Astrocyte of the spinal cord (primary cell): ENCODE results near the gene CD300A.

ENCODE experiments used
- DNase-seq: peaks from one replicate; pipeline ENCODE4 v3.0.0; 2011; ENCODE audit warnings: low read depth, low spot score
- H3K4me3 ChIP-seq: 2 replicates; pipeline ENCODE4 v1.5.1; 2011; ENCODE audit warnings: low read depth, mild to moderate bottlenecking, low read length, moderate library complexity
- CTCF ChIP-seq: IDR thresholded peaks from 2 replicates; pipeline ENCODE4 v1.5.1; 2012; ENCODE audit warnings: low read depth, mild to moderate bottlenecking, low read length, inconsistent platforms
- in situ Hi-C: cut with HindIII; loops from 2 replicates; pipeline ENCODE4 v1.10.0; 2017; ENCODE audit warnings: low sequenced_read_pairs

The CD300A gene

GRCh38 chr17:74467221-74467951 lies 952 bp downstream of the CD300A start:
- DNase-seq, result no peak
- no peak overlapping the region for H3K4me3 ChIP-seq
- in situ Hi-C loops, result no loop called here
- no peak for TF ChIP-seq CTCF

GRCh38 chr17:74471341-74471740 lies 4.9 kb downstream of the CD300A start:
- in situ Hi-C loops, result no loop called here
- TF ChIP-seq CTCF, result no peak

GRCh38 chr17:74472890-74473289 lies 6.5 kb downstream of the CD300A start:
- no peak for TF ChIP-seq CTCF
- in situ Hi-C loops, result no loop called here
- H3K4me3 ChIP-seq, result no peak overlapping the region
- no peak for DNase-seq

More at GRCh38 chr17:74471341-74471740, 4.9 kb downstream of the CD300A start:
- H3K4me3 ChIP-seq, result no peak overlapping the region
- DNase-seq, result no peak

- in situ Hi-C loops, result no loop called here
- no peak for TF ChIP-seq CTCF
- no peak overlapping the region for H3K4me3 ChIP-seq
- DNase-seq, result no peak
Measured at GRCh38 chr17:74473294-74473693, 6.9 kb downstream of the CD300A start.

GRCh38 chr17:74474043-74474792 lies 7.8 kb downstream of the CD300A start:
- no peak overlapping the region for H3K4me3 ChIP-seq
- in situ Hi-C loops, result no loop called here
- no peak for TF ChIP-seq CTCF
- DNase-seq, result no peak

GRCh38 chr17:74475189-74475588 lies 8.8 kb downstream of the CD300A start:
- no peak for TF ChIP-seq CTCF
- H3K4me3 ChIP-seq, result no peak overlapping the region
- in situ Hi-C loops, result no loop called here
- no peak for DNase-seq
